K562 (cell line): ENCODE data around the gene KAT6B. TPM values are rescaled to one million over a fixed set of nuclear protein-coding genes. Genes with fewer than 3 reads are reported as not detected.

ENCODE experiments used
- ATAC-seq: fragments of 200-7000 bp; cut with Tn5 transposase; 3 replicates; pipeline ENCODE4 v1.9.1; 2020; ENCODE audit warnings: moderate library complexity
- BruUV-seq: library from RNA; stranded (reverse); fragments of 400-500 nt; replicated peaks from 2 replicates; lab custom pipeline; 2021; lab: Mats Ljungman, UMichigan
- CTCF ChIA-PET: fragments of 300-600 bp; formaldehyde crosslinking; extraction: SDS; loops from one replicate; lab custom pipeline; 2021; ENCODE audit warnings: low intra/inter-chr PET ratio; lab: Yijun Ruan, JAX
- POLR2A ChIA-PET: fragments of 300-600, 350-650 bp; sonication (Branson Sonifier 250); formaldehyde crosslinking; extraction: SDS; loops from one replicate; lab custom pipeline; 2021; ENCODE audit warnings: antibody characterized with exemption, inconsistent platforms; lab: Yijun Ruan, JAX
- DNase-seq, 4 experiments: peaks; one replicate each; pipeline versions ENCODE4 v3.0.0 to v3.0.0-alpha.2; 2011 to 2018; ENCODE audit warnings: low spot score in 3 of 4, mixed read lengths in 3 of 4; ENCODE audit errors: extremely low read depth in 1 of 4
- FAIRE-seq: peaks from 2 replicates; lab custom pipeline; 2011; peaks lifted over from hg19 to GRCh38; lab: Jason Lieb, UNC
- H2AFZ ChIP-seq: 2 replicates; pipeline ENCODE4 v1.6.0; 2011; ENCODE audit warnings: low read depth, low read length, control low read depth, inconsistent platforms
- H3K27ac ChIP-seq: fragments of 200-600 bp; 3 replicates; pipeline ENCODE4 v1.8.0; 2011; ENCODE audit warnings: low read depth, mild to moderate bottlenecking, control low read depth, inconsistent platforms, low read length, moderate library complexity, mixed read lengths; ENCODE audit errors: extremely low read depth
- H3K27me3 ChIP-seq, 2 experiments: fragments of 300-600 bp in 1 of 2; 2 replicates in 1 of 2; 3 replicates in 1 of 2; pipeline versions ENCODE4 v1.6.0 to v1.8.0; 2011; ENCODE audit warnings: inconsistent platforms in 2 of 2, low read length in 2 of 2, mild to moderate bottlenecking in 1 of 2, mixed read lengths in 1 of 2, moderate library complexity in 1 of 2; ENCODE audit not compliant: control insufficient read depth in 2 of 2, insufficient read depth in 2 of 2
- H3K36me3 ChIP-seq: fragments of 300-600 bp; 3 replicates; pipeline ENCODE4 v1.8.0; 2011; ENCODE audit warnings: mild to moderate bottlenecking, low read length, inconsistent platforms; ENCODE audit not compliant: control insufficient read depth, insufficient read depth
- H3K4me1 ChIP-seq, 2 experiments: fragments of 200-600 bp in 1 of 2; replicated peaks in 1 of 2; 2 replicates in 1 of 2; 3 replicates in 1 of 2; pipeline versions ENCODE4 v1.5.1 to v1.8.0; 2011; ENCODE audit warnings: inconsistent platforms in 2 of 2, low read length in 2 of 2, mild to moderate bottlenecking in 1 of 2, mixed read lengths in 1 of 2, moderate library complexity in 1 of 2; ENCODE audit not compliant: control insufficient read depth in 2 of 2, insufficient read depth in 2 of 2
- H3K4me2 ChIP-seq: 2 replicates; pipeline ENCODE4 v1.6.1; 2011; ENCODE audit warnings: low read length, control low read depth, inconsistent platforms, mixed read lengths; ENCODE audit not compliant: insufficient read depth
- H3K4me3 ChIP-seq: fragments of 200-600 bp; sonication (generic), shearing (Covaris generic); 2 replicates; pipeline ENCODE4 v1.5.1; 2016; ENCODE audit warnings: control low read depth, inconsistent platforms
- H3K79me2 ChIP-seq: fragments of 200-600 bp; 3 replicates; pipeline ENCODE4 v1.8.0; 2011; ENCODE audit warnings: low read length, inconsistent platforms; ENCODE audit not compliant: control insufficient read depth, insufficient read depth
- H3K9ac ChIP-seq, 2 experiments: 2 replicates each; pipeline versions ENCODE4 v1.6.0 to v1.6.1; 2011; ENCODE audit warnings: low read depth in 2 of 2, low read length in 2 of 2, control low read depth in 1 of 2, inconsistent platforms in 1 of 2, mild to moderate bottlenecking in 1 of 2, mixed read lengths in 1 of 2; ENCODE audit not compliant: insufficient read depth in 1 of 2
- H3K9me1 ChIP-seq: one replicate; pipeline ENCODE4 v1.6.0; 2011; ENCODE audit warnings: inconsistent platforms, mild to moderate bottlenecking, low read length, moderate library complexity; ENCODE audit not compliant: control insufficient read depth, insufficient read depth
- H3K9me3 ChIP-seq: replicated peaks from 2 replicates; pipeline ENCODE4 v1.5.1; 2011; ENCODE audit warnings: low read depth, low read length, inconsistent platforms; ENCODE audit not compliant: control insufficient read depth, insufficient read depth
- H4K20me1 ChIP-seq: replicated peaks from 2 replicates; pipeline ENCODE4 v1.6.1; 2011; ENCODE audit warnings: low read length, inconsistent platforms, mixed read lengths; ENCODE audit not compliant: control insufficient read depth, insufficient read depth
- ETV6 ChIP-seq, 3 experiments: fragments of 150-350 bp in 1 of 3; sonication (generic) in 1 of 3; formaldehyde crosslinking in 1 of 3; IDR thresholded peaks; 2 replicates each; pipeline versions ENCODE4 v1.6.1 to v1.8.0; 2014 to 2022; ENCODE audit warnings: borderline replicate concordance in 2 of 3, low read depth in 2 of 3, antibody characterized with exemption in 1 of 3, low read length in 1 of 3, mild to moderate bottlenecking in 1 of 3, missing genetic modification reagents in 1 of 3
- FOXA3 ChIP-seq, 2 experiments: fragments of 450-650 bp in 1 of 2; sonication (generic) in 1 of 2; formaldehyde crosslinking; IDR thresholded peaks in 1 of 2; conservative IDR thresholded peaks in 1 of 2; 2 replicates each; pipeline versions ENCODE4 v1.4.0 to v1.8.0; 2020 to 2022; ENCODE audit warnings: mild to moderate bottlenecking in 2 of 2, missing genetic modification reagents in 1 of 2
- HMG20A ChIP-seq: fragments of 450-650 bp; formaldehyde crosslinking; conservative IDR thresholded peaks from 2 replicates; pipeline ENCODE4 v1.4.0; 2020; ENCODE audit warnings: mild to moderate bottlenecking, mixed read lengths
- MTA1 ChIP-seq: fragments of 450-650 bp; IDR thresholded peaks from 2 replicates; pipeline ENCODE4 v1.6.1; 2017; ENCODE audit warnings: borderline replicate concordance
- MTA2 ChIP-seq: fragments of 450-650 bp; IDR thresholded peaks from 2 replicates; pipeline ENCODE4 v1.6.1; 2016; ENCODE audit warnings: low read depth
- MYC ChIP-seq, 2 experiments: fragments of 250-450 bp in 1 of 2; sonication (Bioruptor Pico) in 1 of 2; IDR thresholded peaks; 2 replicates each; pipeline versions ENCODE4 v1.5.1 to v1.6.1; 2012 to 2021; ENCODE audit warnings: low read depth in 2 of 2, borderline replicate concordance in 1 of 2, improper control_type of control experiment in 1 of 2, low read length in 1 of 2, mild to moderate bottlenecking in 1 of 2, moderate library complexity in 1 of 2
- SETDB1 ChIP-seq: IDR thresholded peaks from one replicate; pipeline ENCODE4 v1.6.1; 2012; ENCODE audit warnings: low read length, control low read depth, inconsistent platforms
- SPI1 ChIP-seq: IDR thresholded peaks from 2 replicates; pipeline ENCODE4 v1.6.1; 2011; ENCODE audit warnings: low read depth, low read length, control low read depth, borderline replicate concordance
- ZNF707 ChIP-seq: fragments of 250-450 bp; sonication (Bioruptor Pico); conservative IDR thresholded peaks from 2 replicates; pipeline ENCODE4 v1.8.0; 2022; ENCODE audit warnings: inconsistent platforms, mild to moderate bottlenecking, moderate library complexity
- WGBS: fragments of 100-300 bp; shearing (Covaris generic); methylation state at CpG from one replicate; pipeline ENCODE4 v1.1.6; 2016; ENCODE audit warnings: low coverage, mixed read lengths; ENCODE audit not compliant: insufficient coverage; ENCODE audit errors: missing lambda C conversion rate; 5-methylcytosine and 5-hydroxymethylcytosine counted together
- in situ Hi-C: fragments of 300-500 bp; cut with MboI; formaldehyde crosslinking; loops from 4 replicates; pipeline ENCODE4 v1.15.0; 2018; ENCODE audit warnings: inconsistent platforms, mixed read lengths
- intact Hi-C: fragments of 100-400 bp; cut with micrococcal nuclease; formaldehyde crosslinking; loops from 2 replicates; pipeline ENCODE4 v1.14.2; 2022
- polyA plus RNA-seq, 8 experiments: library from polyadenylated mRNA; depleted of rRNA in 4 of 8; stranded (reverse) in 5 of 8; unstranded in 3 of 8; fragments of >200 nt; fragmentation: Nextera tagmentation in 2 of 8; fragmentation: Illumina TruSeq in 1 of 8; extraction: Ambion mirVana in 2 of 8; extraction: Trizol in 1 of 8; gene quantifications; 2 replicates each; pipeline versions ENCODE4 v1.2.1 to v1.2.3, GENCODE V29; 2011 to 2014; ENCODE audit warnings: inconsistent platforms in 1 of 8, missing spikeins in 1 of 8
- total RNA-seq, 7 experiments: library from RNA; depleted of rRNA in 6 of 7; stranded (reverse); fragments of >200 nt in 6 of 7; fragmentation: Illumina TruSeq in 2 of 7; extraction: Trizol in 2 of 7; gene quantifications; 2 replicates each; pipeline versions ENCODE4 v1.2.1 to v1.2.3, GENCODE V29; 2011 to 2021; ENCODE audit warnings: low replicate concordance in 1 of 7
- TF ChIP-seq, protein P1 (sequence below): sonication (generic); formaldehyde crosslinking; IDR thresholded peaks from 2 replicates; pipeline ENCODE4 v1.8.1; 2023; ENCODE audit warnings: mild to moderate bottlenecking, missing genetic modification reagents, moderate library complexity
- TF ChIP-seq, protein P2 (sequence below): fragments of 450-650 bp; formaldehyde crosslinking; IDR thresholded peaks from 2 replicates; pipeline ENCODE4 v1.4.0; 2022; ENCODE audit warnings: mild to moderate bottlenecking, moderate library complexity

The KAT6B gene
- total and polyA plus RNA-seq, 9 of the 15 experiments (the other 6 are each of a cell fraction or from before 2014, with no cell fraction given): 1.4 to 9.2 (median 6.8) TPM

DNA sequence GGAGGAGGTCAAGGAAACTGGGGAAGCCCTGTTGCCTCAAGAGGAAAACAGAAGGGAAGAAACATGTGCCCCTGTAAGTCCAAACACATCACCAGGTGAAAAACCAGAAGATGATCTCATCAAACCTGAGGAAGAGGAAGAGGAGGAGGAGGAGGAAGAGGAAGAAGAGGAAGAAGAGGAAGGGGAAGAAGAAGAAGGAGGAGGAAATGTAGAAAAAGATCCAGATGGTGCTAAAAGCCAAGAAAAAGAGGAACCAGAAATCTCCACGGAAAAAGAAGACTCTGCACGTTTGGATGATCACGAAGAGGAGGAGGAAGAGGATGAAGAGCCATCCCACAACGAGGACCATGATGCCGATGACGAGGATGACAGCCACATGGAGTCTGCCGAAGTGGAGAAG lies 202.3 kb downstream of the KAT6B start:
- POLR2A ChIA-PET: no interaction called here
- 0 out of 2 replicates have a peak, but pooled peaks have one; percentile 44 for TF ChIP-seq MTA1
- no peak for TF ChIP-seq MTA2
- TF ChIP-seq SETDB1: no peak
- TF ChIP-seq HMG20A (CRISPR knock-in tag): no peak
- TF ChIP-seq MYC (IDR thresholded peaks at IDR 0.05; ENCODE audit: low read depth, low read length): no peak
- TF ChIP-seq MYC (CRISPR knock-in tag; IDR thresholded peaks at IDR 0.05; ENCODE audit: borderline replicate concordance, low read depth): no peak
- TF ChIP-seq SPI1: 0 out of 2 replicates have a peak, but pooled peaks have one; percentile 6
- TF ChIP-seq, protein P1, sequence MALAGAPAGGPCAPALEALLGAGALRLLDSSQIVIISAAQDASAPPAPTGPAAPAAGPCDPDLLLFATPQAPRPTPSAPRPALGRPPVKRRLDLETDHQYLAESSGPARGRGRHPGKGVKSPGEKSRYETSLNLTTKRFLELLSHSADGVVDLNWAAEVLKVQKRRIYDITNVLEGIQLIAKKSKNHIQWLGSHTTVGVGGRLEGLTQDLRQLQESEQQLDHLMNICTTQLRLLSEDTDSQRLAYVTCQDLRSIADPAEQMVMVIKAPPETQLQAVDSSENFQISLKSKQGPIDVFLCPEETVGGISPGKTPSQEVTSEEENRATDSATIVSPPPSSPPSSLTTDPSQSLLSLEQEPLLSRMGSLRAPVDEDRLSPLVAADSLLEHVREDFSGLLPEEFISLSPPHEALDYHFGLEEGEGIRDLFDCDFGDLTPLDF (CRISPR knock-in tag): no peak
- TF ChIP-seq, protein P2, sequence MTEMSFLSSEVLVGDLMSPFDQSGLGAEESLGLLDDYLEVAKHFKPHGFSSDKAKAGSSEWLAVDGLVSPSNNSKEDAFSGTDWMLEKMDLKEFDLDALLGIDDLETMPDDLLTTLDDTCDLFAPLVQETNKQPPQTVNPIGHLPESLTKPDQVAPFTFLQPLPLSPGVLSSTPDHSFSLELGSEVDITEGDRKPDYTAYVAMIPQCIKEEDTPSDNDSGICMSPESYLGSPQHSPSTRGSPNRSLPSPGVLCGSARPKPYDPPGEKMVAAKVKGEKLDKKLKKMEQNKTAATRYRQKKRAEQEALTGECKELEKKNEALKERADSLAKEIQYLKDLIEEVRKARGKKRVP (CRISPR knock-in tag): no peak
- TF ChIP-seq ZNF707 (CRISPR knock-in tag): no peak
- peak; percentile 38 to 57; a peak in 1 of 4 replicates for TF ChIP-seq ETV6 (IDR thresholded peaks at IDR 0.05; ENCODE audit: borderline replicate concordance in 1 of 2, low read depth in 2 of 2, low read length in 1 of 2)
- TF ChIP-seq ETV6 (CRISPR knock-in tag; IDR thresholded peaks at IDR 0.05; ENCODE audit: borderline replicate concordance): no peak
- no peak for TF ChIP-seq FOXA3 (CRISPR knock-in tag; conservative IDR thresholded peaks at IDR 0.05 in 1 of 2, IDR thresholded peaks at IDR 0.05 in 1 of 2)
- H2AFZ ChIP-seq: no peak overlapping the region
- no peak overlapping the region for H3K4me2 ChIP-seq
- no peaks in the 10 kb centered on the region for H3K27me3 ChIP-seq
- H3K9me1 ChIP-seq: no peaks in the 10 kb centered on the region
- H3K9ac ChIP-seq: no peak overlapping the region
- FAIRE-seq (no peak), ATAC-seq (no peak), DNase-seq (no peak)
- no peak overlapping the region for H3K27ac ChIP-seq
- H3K79me2 ChIP-seq: no peaks in the 10 kb centered on the region
- H3K4me3 ChIP-seq: no peak overlapping the region
- BruUV-seq: TSS peak; percentile 70
- no peaks in the 10 kb centered on the region for H3K9me3 ChIP-seq
- intact Hi-C loops: loop anchor here (10.0 kb wide), 1 partner anchor 614 kb away; no protein-coding TSS in a partner anchor
- peaks cover 0 to 3% of the 10 kb centered on the region in 2 experiments; a peak in 1 of 5 replicates for H3K4me1 ChIP-seq
- H4K20me1 ChIP-seq: no peaks in the 10 kb centered on the region
- H3K36me3 ChIP-seq: 0 out of 3 replicates have a peak, but pooled peaks cover 9% of the 10 kb centered on the region
- in situ Hi-C loops: loop anchor here (5.0 kb wide), 1 partner anchor 761 kb away; no protein-coding TSS in a partner anchor
- CTCF ChIA-PET: interaction anchor here (0.7 to 0.9 kb wide), 3 partner anchors 10 to 198 kb away, joined by 3 read pairs; no protein-coding TSS in a partner anchor
- 49% methylated on average over 7 of the region's 7 CpGs for WGBS
